Posterior cingulate gyrus (tissue), 11 donors: ENCODE data around the gene PSD2.
A peak's percentile ranks its signal among the peaks of the same experiment; 100 is the strongest.

ENCODE experiments used
- DNase-seq, 10 donors: peaks; one replicate each; pipeline versions ENCODE4 v3.0.0 to v3.0.0-alpha.2; 2020 to 2021; ENCODE audit warnings: mixed read lengths in 3 of 10
- intact Hi-C: fragments of 100-400 bp; cut with DNase I; formaldehyde crosslinking; loops from one replicate; pipeline ENCODE4 v1.15.1; 2023

PSD2 gene

DNA sequence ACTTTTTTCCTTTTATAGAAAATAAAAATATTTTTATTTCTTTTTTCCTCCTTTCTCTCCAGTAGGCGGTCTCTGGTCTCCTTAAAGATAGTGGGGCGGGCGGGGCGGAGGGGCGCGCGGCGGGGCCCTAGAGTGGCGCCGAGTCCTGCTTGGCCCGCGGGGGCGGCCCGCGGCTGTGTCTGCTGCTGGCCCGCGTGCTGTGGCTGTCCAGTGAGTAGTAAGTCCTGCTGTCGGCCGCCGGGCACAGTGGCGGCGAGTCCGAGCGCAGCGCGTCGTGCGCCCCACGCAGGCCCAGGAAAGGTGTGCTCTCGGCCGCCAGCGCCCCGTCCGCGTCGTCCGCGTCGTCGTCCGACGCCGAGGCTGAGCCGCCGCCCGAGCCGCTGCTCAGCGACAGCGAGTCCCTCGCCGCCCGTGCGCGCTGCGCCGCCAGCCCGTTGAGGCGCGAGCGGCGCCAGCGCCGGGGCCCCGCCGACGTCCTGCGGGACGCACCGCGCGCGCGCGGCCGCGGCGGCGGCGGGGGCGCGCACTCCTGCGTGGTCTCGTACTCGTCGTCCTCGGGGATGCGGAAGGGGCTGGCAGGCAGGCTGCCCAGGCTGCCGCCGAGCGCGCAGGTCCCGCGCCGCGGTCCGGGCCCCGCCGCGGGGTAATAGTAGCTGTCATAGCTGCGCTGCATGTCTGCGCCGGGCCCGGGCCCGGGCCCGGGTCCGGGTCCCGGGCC is 52.3 kb downstream of the PSD2 start:
- intact Hi-C loops = no loop called here
- peak; percentile 37 to 96 (median 69) for DNase-seq

DNA sequence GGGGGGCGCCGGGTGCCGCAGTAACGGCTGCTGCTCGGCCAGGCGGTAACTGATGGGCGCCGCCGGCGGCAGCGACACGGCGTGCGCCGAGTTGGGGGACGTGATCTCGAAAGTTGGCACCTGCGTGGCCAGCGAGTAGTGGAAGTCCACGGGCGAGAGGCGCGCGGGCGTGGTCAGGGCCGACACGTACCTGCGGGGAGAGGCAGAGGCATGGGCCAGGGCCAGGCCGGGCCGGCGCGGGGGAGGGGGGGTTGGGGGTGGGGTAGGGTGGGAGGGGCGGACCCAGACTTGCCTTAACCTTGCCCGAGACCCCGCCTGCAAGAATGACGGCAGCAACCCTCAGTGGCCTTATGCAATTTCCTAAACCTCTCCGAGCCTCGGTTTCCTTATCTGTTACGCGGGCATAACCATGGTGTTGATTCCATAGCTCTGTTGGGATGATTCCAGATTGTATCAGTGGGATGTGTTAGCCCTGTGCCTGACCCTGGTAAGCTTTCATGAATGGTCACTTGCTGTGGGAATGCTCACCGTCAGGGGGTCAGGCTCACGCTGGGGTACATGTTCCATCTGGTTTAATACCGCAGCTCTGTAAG is 53.0 kb downstream of the PSD2 start:
- peak in 6 of 10 donors; percentile 24 to 89 (median 62) for DNase-seq
- intact Hi-C loops = no loop called here

DNA sequence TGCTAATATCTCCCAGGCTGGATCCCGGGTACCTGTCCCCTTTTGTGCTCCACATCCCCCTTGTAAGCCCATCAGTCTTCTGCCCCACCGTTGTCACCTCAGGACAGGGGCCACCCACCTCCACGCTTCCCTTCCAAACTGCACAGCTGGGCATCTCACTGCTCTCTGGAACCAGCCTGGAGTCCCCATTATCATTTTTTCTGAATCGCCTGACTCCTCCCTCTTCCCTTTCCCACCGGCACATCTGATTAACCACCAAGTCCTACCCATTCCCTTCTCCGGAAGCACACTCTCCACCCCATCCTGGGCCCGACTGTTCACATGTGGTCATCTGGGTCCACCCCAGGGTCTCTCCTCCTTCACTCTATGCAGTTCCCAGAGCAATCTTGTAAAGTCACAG is 53.9 kb downstream of the PSD2 start:
- intact Hi-C loops = no loop called here
- DNase-seq = peak in 2 of 10 donors; percentile 11 to 61

DNA sequence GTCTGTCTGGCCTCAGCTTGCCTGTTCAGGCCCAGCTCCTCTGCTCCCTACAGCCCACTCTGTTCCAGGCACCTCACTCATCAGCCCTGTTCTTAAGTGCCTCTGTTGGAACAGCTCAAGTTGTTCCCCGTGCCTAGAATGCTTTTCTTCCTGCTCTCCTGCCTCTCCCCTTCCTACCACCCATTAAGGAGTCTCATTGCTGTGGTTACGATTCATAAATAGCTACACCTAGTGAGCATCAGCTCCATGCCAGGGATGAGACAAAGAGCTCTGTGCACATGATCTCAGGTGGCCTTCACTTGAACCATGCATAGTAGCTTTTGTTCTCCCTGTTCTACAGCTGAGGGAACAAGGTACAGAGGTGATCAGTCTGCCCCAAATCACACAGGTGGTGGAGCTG is 54.3 kb downstream of the PSD2 start:
- intact Hi-C loops = no loop called here
- peak in 2 of 10 donors; percentile 23 to 26 for DNase-seq

DNA sequence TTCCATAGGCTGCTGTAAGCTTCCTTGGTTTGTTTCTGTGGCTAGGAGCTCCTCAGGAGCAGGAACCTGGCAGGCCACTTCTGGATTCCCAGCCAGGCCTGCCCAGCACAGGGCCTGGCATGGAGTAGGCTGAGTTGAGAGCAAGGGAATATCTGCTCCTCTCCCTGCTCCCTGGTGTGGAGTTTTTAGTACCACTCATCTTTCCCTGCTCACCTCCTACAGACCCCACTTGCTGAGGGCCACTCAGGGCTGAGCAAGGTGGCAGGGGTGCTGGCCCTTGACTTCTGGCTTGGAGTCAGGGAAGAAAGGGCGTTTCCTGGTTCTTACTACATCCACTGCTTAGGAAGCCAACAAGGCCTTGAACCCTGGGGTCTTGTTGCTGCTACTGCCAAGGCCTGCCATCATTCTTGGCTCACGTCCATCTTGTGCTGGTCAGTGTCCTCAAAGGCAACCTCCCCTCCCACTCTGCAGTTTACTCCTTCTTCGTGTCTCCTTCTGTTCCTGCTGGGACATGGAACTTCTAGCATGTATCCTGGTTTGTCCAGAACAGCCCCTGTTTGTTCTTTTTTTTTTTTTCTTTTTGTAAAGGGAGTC is 54.9 kb downstream of the PSD2 start:
- intact Hi-C loops = no loop called here
- peak in 3 of 10 donors; percentile 14 to 54 (median 31) for DNase-seq

DNA sequence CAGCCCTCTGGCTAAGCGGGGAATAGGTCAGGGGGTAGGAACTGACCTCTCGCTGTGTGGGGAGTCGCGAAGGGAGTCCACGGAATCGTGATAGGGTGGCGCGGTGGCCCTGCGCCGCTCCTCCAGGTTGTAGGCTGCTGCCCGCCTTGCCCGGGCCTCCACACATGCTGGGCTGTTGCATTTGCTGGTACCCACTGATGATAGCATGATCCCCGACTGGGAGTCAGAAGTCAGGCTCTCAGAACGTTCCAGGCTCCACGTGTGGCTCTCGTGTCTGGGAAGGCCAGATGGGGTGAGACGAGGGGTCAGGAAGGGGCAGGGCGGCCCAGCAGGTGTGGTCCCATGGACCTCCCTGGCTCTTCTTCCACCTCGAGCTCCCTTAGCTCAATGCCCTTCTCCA is 56.0 kb downstream of the PSD2 start:
- intact Hi-C loops = no loop called here
- DNase-seq = peak in 3 of 10 donors; percentile 40 to 55 (median 45)

DNA sequence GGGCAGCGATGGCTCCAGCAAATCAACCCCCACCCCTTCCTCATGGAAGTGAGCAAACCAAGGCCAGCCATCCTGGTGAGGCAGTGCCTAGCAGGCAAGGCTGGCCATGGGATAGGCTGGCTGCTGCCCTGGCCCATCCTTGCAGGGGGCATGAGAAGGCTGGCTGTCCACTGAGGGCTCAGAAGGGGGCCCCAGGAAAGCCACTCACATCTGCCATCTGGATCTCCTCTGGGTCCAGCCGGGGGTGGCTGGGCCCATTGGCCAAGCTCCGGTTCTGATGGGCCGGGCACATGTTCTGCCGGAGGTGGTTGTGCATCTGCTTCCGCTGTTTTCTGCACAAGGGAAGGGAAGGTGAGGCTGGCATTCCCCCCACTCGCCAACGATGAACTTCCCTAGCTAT is 57.1 kb downstream of the PSD2 start:
- peak in 3 of 10 donors; percentile 50 to 73 (median 66) for DNase-seq
- intact Hi-C loops = no loop called here

DNA sequence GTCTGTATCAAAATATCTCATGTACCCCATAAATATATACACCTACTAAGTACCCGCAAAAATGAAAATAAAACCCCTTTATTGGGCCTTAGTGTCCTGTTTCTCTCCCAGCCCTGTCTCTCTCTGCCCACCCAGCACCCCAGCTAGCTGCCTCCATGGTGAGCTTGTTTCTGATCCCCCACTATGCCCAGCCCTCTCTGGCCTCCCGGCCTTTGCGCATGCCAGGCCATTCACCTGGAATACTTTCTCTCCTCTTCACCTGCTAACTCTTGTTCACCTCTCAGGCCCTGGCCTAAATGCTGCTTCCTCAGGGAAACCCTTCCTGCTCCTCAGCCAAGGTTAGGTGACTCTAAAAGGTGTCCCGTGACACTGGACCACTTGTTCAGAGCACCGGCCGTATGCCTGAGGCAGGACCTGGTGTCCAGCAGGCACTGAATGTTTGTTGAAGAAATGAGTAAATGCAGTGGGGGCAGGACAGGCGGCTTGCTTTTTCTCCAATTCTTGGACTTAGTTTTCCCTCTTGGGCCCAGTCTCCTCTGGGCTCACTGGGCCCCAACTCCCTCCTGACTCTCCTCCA is 58.5 kb downstream of the PSD2 start:
- DNase-seq = peak in 2 of 10 donors; percentile 35 to 60

DNA sequence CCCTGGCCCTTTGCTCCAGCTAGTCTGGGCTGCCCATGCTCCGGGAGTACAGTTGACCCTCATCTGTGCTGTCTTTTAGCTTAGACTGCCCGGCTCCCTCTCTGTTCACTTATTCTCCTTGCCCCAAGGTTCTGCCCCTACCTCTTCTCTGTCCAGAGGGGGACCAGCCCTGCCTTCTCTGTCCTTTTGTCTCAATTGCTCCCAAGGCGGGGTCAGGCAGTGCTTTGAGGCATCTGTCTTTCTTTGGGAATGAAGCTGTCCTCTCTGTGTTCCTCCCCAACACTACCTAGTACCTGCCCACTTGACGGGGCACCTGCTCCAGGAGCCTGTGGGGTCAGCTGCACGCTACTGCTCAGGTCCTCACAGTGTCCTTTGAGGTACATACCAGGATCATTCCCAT is 59.3 kb downstream of the PSD2 start:
- intact Hi-C loops = no loop called here
- peak in 1 of 10 donors; percentile 63 for DNase-seq

More for the DNA sequence above, 58.5 kb downstream of the PSD2 start:
- intact Hi-C loops = no loop called here

DNA sequence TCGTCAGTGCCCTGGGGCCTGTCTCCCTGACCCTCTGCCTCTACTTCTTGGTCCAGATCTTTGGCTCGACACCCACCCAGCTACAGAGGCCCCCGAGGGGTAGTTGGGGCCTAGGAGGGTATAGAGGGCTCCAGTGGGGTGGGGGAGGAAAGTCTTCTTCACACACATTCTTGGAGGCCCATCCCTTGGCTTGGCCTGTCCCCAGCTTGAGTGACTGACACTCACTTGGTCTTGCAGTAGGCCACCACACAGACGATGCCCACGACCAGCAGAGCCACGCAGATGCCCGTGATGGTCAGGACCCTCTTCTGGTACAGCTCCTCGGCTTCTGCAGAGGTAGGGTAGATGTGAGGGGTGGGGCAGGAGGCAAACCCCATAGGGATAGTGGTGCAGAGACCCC is 59.8 kb downstream of the PSD2 start:
- intact Hi-C loops = no loop called here
- DNase-seq = peak in 2 of 10 donors; percentile 20 to 44

DNA sequence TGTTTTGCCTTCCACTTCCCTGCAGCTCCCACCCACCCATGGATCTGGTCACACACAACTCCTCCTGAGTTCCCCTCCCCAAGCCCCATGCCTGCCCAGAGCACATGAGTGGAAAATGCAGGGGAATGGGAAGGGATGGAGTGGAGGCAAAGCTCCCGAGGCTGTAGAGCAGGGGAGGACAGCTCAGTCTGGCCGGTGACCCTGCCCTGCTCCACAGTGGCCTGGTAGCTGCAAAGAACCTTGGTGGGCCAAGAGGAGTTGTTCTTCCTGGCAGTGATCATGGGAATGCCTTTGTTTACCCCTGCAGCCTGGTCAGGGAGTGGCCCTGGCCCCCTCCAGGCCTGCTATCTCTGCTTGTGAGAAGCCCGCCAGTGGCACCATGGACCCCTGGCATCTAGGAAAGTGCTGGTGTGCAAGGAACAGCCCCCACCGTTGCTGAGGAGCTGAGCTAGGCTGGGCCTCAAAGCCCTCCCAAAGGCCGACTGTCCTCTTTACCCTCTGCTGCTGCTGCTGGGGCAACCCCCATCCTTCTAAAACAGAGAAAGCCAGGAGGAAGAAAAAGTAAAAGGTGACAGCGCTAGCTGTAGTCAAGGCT is 60.4 kb downstream of the PSD2 start:
- intact Hi-C loops = no loop called here
- peak in 2 of 10 donors; percentile 57 to 61 for DNase-seq

DNA sequence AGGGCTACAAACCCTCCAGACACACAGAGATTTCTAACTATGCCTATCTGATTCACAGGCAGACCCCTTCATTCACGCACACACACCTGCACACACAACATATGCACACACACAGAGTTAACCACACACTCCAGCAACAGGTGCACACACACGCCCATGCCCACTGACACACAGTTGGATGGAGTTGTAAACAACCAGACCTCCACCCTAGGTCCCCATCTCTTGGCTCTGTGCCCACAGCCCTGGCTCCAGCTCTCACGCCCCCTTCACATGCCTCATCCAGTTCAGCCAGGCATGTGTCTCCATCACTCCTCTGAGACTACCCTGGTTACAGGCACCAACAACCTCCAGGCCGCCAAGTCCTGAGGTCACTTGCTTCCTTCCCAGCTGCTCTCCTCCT is 61.1 kb downstream of the PSD2 start:
- intact Hi-C loops = no loop called here
- DNase-seq = peak in 2 of 10 donors; percentile 36 to 69

DNA sequence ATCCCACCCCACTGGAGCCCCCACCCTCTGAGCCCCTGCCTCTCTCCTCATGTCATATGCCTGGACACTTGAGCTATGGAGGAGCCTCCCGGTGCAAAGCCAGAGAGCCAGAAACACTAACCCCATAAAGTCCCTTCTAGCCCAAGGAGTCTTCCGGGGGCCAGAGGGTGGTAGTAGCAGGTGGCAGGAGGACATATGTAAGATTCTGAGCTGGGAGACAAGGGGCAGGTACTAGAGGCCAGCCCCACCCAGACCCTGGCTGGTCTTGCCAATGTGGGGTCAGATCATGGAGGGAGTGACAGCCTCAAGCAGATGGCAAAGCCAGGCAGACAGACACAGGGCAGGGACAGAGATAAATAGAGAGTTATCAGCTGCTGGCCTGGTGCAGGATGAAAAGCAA is 63.4 kb downstream of the PSD2 start:
- peak in 2 of 10 donors; percentile 12 to 34 for DNase-seq
- intact Hi-C loops = no loop called here

DNA sequence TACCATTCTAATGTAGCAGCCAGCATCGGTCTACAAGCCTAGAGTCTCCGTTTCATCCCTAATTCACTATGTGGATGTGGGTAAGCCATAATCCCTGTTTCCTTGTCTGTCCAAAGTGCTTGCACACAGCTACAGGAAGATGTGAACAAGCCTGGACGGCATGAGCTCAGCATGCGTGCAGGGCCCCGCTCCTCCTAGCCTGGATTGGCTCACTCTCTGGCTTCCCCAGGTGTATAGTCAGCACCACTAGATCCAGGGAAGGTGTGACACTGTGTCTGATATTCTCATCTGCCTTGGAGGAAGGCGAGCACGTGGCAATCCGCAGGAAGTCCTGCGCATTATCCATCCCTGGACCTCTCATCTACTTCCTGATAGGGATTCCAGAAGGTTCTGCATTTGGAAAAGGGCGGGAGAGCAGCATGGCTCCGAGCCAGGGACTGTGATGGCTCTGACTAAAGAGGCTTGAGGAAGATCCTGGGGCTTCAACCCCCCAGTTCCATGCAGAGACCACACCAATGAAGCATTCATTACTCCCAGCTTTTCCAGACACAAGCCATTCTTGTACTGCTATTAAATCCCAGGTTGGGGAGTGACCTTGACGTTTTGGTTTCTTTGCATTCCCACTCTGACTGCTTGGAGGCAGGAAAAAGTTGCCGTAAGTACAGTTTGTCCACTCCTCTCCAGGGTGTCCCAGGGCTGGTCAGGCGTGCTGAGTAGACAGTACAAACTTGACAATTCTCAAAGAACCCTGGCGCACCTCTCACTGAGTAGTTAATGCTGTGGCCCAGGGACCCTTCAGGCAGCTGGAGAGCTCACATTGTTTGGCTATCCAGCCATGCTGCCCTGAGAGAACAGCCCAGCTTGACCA is 65.6 kb downstream of the PSD2 start:
- DNase-seq = peak in 2 of 10 donors; percentile 41 to 47
- intact Hi-C loops = loop anchor here (5.0 kb wide), 1 partner anchor 296 kb away; no protein-coding TSS in a partner anchor

DNA sequence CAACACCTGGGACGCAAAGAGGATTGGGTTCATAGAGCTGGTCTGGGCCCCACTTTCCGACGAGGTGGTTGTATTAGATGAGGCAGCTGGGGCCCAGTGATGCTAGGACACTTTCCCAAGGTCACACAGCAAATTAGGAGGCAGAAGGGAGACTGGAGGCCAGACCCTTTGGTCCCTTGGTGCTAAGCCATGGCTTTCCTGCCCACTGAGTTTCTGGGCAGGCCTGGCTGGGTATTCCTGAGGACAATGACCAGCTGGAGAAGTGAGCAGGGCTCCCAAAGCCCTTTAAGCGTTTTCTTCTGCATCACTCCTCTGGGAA is 66.2 kb downstream of the PSD2 start:
- intact Hi-C loops = loop anchor here (5.0 kb wide), 1 partner anchor 295 kb away; no protein-coding TSS in a partner anchor
- peak in 1 of 10 donors; percentile 41 for DNase-seq

DNA sequence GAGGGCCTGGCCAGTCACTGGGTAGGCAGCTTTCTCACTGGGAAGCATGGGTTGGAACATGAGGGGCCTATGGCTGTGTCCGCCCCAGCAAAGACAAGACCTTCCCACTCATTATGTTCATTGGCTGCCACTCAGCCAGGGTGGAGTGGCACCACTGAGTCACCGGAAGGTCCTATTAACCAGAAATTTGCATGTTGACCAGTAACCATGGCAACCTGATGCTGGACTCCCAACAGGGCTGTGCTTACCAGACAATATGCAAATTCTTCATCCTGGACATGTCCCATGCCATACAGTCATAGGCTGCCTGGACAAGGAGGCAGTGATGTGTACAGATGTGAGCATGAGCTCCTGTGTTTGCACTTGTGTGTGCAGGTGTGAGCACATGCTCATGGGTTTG is 66.7 kb downstream of the PSD2 start:
- peak in 2 of 10 donors; percentile 13 to 72 for DNase-seq
- intact Hi-C loops = loop anchor here (5.0 kb wide), 1 partner anchor 295 kb away; no protein-coding TSS in a partner anchor

DNA sequence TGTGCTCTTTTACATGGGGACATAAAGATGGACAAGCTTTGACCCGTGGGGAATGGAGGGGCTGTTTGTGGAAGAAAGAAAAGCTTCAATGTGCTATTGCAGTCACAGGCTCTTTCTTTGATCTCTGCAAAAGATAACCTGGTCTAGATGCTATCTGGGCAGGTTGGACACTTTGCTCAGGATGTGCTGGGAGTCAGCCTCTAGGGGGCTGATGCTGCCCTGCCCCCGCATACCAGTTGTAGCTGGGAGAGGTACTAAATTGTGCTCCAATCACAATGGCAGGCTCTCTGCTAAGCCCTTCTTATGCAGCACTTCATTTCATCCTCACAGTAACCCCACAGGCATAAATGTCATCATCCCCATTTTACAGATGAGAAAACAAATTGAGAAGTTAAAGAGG is 67.2 kb downstream of the PSD2 start:
- intact Hi-C loops = loop anchor here (5.0 kb wide), 1 partner anchor 294 kb away; no protein-coding TSS in a partner anchor
- peak in 2 of 10 donors; percentile 7 to 23 for DNase-seq

DNA sequence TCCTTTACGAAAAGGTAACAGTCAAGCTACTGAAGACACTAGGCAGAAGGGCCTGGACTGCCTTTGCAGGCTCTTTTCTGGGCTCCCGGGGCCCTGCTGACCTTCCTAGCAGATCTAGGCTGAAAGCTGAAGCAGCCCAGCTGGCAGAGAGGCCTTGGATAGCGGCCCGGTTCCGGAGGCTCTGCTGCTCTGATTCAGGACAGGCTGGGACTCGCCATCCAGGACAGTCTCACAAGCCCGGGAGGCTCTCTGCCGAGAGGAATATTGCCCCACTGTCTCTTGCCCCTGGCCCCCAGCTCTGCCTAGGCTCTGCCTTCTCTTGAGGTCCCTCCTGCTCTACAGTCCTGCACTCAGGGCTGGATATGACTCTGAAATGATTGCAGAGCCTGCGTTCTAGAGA is 67.8 kb downstream of the PSD2 start:
- DNase-seq = peak; percentile 71 to 97 (median 80)
- intact Hi-C loops = loop anchor here (5.0 kb wide), 1 partner anchor 294 kb away; no protein-coding TSS in a partner anchor

DNA sequence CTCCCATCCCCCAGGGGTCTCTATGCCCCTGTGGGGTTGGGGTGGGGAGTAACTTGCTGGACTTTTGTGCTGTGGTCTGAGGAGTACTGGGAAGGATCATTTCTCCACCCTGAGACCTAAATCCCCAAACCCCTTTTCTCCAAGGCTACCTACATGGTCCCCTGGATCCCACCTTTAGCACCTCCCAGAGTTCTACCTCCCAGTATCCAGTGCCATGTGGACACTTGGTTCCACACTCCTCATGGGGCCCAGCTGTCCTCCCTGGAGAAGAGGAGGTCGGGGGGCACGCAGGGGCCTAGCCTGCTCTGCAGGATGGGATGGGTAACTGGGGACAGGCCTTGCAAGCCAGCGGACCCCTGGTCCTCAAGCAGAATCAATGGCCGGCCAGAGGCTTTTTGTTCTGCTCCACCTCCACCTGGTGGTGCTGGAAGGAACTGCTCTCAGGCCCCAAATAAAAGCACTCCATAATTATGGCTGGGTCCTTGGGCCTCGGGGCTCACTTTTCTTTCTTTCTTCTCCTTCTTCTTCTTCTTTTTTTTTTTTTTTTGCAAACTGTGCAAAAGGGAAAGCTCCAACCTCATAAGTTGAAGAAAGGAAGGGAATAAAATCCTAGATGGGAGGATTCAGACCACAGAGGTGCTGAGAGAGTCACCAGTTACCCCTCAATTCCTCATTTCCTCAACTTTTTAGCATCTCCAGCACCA is 68.4 kb downstream of the PSD2 start:
- intact Hi-C loops = loop anchor here (1.0 to 5.0 kb wide), 2 partner anchors 77 to 293 kb away; no protein-coding TSS in a partner anchor
- DNase-seq = peak; percentile 51 to 95 (median 76)
